Neuronal stem cell (in vitro differentiated cells): ENCODE data around the gene PGLYRP4.
A peak's percentile ranks its signal among the peaks of the same experiment; 100 is the strongest.

Experiments
- DNase-seq: peaks from one replicate; pipeline ENCODE4 v3.0.0-alpha.2; 2013; ENCODE audit warnings: low spot score
- H2AFZ ChIP-seq: one replicate; pipeline ENCODE4 v1.6.1; 2013; ENCODE audit warnings: mild to moderate bottlenecking, low read length, inconsistent platforms
- H2AK5ac ChIP-seq: 2 replicates; pipeline ENCODE4 v1.6.1; 2013; ENCODE audit warnings: low read depth, mild to moderate bottlenecking, inconsistent platforms, low read length, moderate library complexity, mixed read lengths
- H2BK120ac ChIP-seq: 2 replicates; pipeline ENCODE4 v1.6.1; 2013; ENCODE audit warnings: low read depth, mild to moderate bottlenecking, inconsistent platforms, low read length, moderate library complexity, mixed read lengths
- H2BK12ac ChIP-seq: one replicate; pipeline ENCODE4 v1.6.1; 2013; ENCODE audit warnings: low read length, inconsistent platforms
- H2BK15ac ChIP-seq: 2 replicates; pipeline ENCODE4 v1.6.1; 2013; ENCODE audit warnings: mild to moderate bottlenecking, low read length, inconsistent platforms, mixed read lengths
- H2BK5ac ChIP-seq: one replicate; pipeline ENCODE4 v1.6.1; 2013; ENCODE audit warnings: inconsistent platforms, mild to moderate bottlenecking, low read length, moderate library complexity
- H3K14ac ChIP-seq: one replicate; pipeline ENCODE4 v1.6.1; 2013; ENCODE audit warnings: low read length, inconsistent platforms
- H3K18ac ChIP-seq: 2 replicates; pipeline ENCODE4 v1.6.1; 2013; ENCODE audit warnings: low read length, inconsistent platforms
- H3K23ac ChIP-seq: 2 replicates; pipeline ENCODE4 v1.6.1; 2013; ENCODE audit warnings: low read depth, mild to moderate bottlenecking, mixed read lengths, low read length, inconsistent platforms; ENCODE audit not compliant: poor library complexity
- H3K27ac ChIP-seq: replicated peaks from 3 replicates; pipeline ENCODE4 v1.5.1; 2013; ENCODE audit warnings: low read length, inconsistent platforms
- H3K27me3 ChIP-seq, 3 experiments: 2 replicates each; pipeline ENCODE4 v1.6.1; 2013; ENCODE audit warnings: low read length in 3 of 3, mild to moderate bottlenecking in 2 of 3, inconsistent platforms in 1 of 3, low read depth in 1 of 3, mixed read lengths in 1 of 3, moderate library complexity in 1 of 3; ENCODE audit not compliant: control insufficient read depth in 3 of 3, insufficient read depth in 3 of 3
- H3K36me3 ChIP-seq, 2 donors: replicated peaks in 1 of 2; 2 replicates each; pipeline ENCODE4 v1.6.1; 2013; ENCODE audit warnings: low read length in 2 of 2; ENCODE audit not compliant: control insufficient read depth in 2 of 2, insufficient read depth in 2 of 2
- H3K4ac ChIP-seq: 2 replicates; pipeline ENCODE4 v1.6.1; 2013; ENCODE audit warnings: inconsistent platforms, mild to moderate bottlenecking, low read length, moderate library complexity
- H3K4me1 ChIP-seq, 2 donors: 1 replicate in 1 of 2; 2 replicates in 1 of 2; pipeline ENCODE4 v1.6.1; 2013; ENCODE audit warnings: low read length in 2 of 2, low read depth in 1 of 2; ENCODE audit not compliant: control insufficient read depth in 2 of 2, insufficient read depth in 1 of 2
- H3K4me2 ChIP-seq: one replicate; pipeline ENCODE4 v1.6.1; 2013; ENCODE audit warnings: mild to moderate bottlenecking, low read length, inconsistent platforms; ENCODE audit not compliant: insufficient read depth, poor library complexity, severe bottlenecking
- H3K4me3 ChIP-seq, 2 donors: 2 replicates each; pipeline ENCODE4 v1.5.1; 2013; ENCODE audit warnings: low read length in 2 of 2, mild to moderate bottlenecking in 2 of 2, inconsistent platforms in 1 of 2, moderate library complexity in 1 of 2
- H3K79me1 ChIP-seq: one replicate; pipeline ENCODE4 v1.6.1; 2013; ENCODE audit warnings: low read depth, mild to moderate bottlenecking, inconsistent platforms, low read length, moderate library complexity
- H3K9ac ChIP-seq: one replicate; pipeline ENCODE4 v1.6.1; 2013; ENCODE audit warnings: mild to moderate bottlenecking, low read depth, low read length, inconsistent platforms; ENCODE audit not compliant: poor library complexity
- H3K9me3 ChIP-seq, 2 donors: replicated peaks in 1 of 2; 2 replicates each; pipeline versions ENCODE3 to v1.6.1; 2013; ENCODE audit warnings: low read length in 2 of 2, mild to moderate bottlenecking in 2 of 2, inconsistent platforms in 1 of 2, low read depth in 1 of 2, mixed read lengths in 1 of 2, moderate library complexity in 1 of 2; ENCODE audit not compliant: control insufficient read depth in 2 of 2, insufficient read depth in 1 of 2
- H4K8ac ChIP-seq: one replicate; pipeline ENCODE4 v1.6.1; 2013; ENCODE audit warnings: low read depth, mild to moderate bottlenecking, inconsistent platforms, low read length, moderate library complexity
- H4K91ac ChIP-seq: one replicate; pipeline ENCODE4 v1.6.1; 2013; ENCODE audit warnings: low read length, low read depth, mild to moderate bottlenecking, inconsistent platforms; ENCODE audit not compliant: poor library complexity
- WGBS, 2 donors: extraction: QIAGEN DNeasy Blood & Tissue Kit; methylation state at CpG; one replicate each; pipeline ENCODE4 v1.1.7; 2013; ENCODE audit warnings: missing lambda C conversion rate in 2 of 2, mixed read lengths in 1 of 2; ENCODE audit not compliant: insufficient read length in 2 of 2, insufficient replicate concordance in 1 of 2; ENCODE audit errors: extremely low coverage in 2 of 2; 5-methylcytosine and 5-hydroxymethylcytosine counted together

Gene PGLYRP4

DNA sequence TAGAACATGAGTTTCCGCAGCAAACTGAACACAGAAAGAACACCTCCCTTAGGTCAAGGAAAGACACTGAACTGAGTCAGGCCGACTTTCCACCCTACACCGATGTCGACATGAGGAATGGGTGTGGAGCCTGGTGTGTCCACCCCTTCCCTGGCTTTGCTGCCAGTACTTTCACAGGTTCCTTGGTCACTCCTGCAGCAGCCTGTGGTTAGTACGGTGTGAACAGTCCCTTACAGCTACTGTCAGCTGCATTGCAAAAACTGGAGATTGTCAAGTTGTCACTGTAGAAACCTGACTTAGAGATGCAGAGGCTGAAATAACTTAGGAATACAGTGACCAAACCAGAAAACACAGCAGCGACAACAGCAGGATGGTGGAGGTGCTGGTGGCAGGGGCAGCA lies 43.0 kb downstream of the PGLYRP4 start:
- H4K91ac ChIP-seq, result no peak overlapping the region

DNA sequence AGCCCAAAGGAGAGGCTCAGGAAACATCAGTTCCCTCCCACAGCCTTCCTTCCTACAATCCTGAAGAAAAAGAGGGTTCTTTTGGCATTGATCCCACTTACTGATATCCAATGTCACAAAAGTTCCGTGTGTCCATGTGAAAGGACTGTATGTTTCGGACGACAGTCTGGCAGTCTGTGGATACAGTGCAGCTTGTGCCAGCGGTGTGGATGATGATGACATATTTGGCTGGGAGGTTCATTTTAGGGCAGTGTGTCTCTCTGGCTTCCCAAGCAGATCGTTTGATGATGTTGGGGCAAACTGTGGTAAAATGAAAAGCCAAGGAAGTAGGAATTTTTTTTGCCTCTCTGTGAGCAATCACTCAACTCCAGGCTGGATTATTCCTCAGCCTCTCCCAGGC lies 46.3 kb downstream of the PGLYRP4 start:
- H3K4me2 ChIP-seq, result no peak overlapping the region
- no peak overlapping the region for H3K14ac ChIP-seq
- H2BK12ac ChIP-seq, result no peak overlapping the region
- no peak overlapping the region for H2AK5ac ChIP-seq
- no peak overlapping the region for H3K4ac ChIP-seq
- no peak overlapping the region for H4K91ac ChIP-seq
- peaks cover 0 to 14% (median 0%) of the 10 kb centered on the region in 3 experiments for H3K27me3 ChIP-seq
- no peak overlapping the region for H4K8ac ChIP-seq
- H2BK5ac ChIP-seq, result no peak overlapping the region
- H3K9ac ChIP-seq, result no peak overlapping the region
- H3K4me1 ChIP-seq, result no peaks in the 10 kb centered on the region
- H2BK15ac ChIP-seq, result no peak overlapping the region
- no peaks in the 10 kb centered on the region for H3K79me1 ChIP-seq
- no peak overlapping the region for H3K18ac ChIP-seq
- no peaks in the 10 kb centered on the region for H3K36me3 ChIP-seq
- no peak overlapping the region for H2AFZ ChIP-seq
- H3K9me3 ChIP-seq, result no peaks in the 10 kb centered on the region
- no peak overlapping the region for H3K27ac ChIP-seq
- H3K4me3 ChIP-seq, result no peak overlapping the region
- no CpG with 5 or more reads among the region's 5 CpGs for WGBS, 2 donors
- DNase-seq, result no peak
- H2BK120ac ChIP-seq, result no peak overlapping the region
- H3K23ac ChIP-seq, result no peak overlapping the region

More for the DNA sequence above, 43.0 kb downstream of the PGLYRP4 start:
- Histone ChIP-seq H3K4ac (no peak overlapping the region), H3K4me1 (no peaks in the 10 kb centered on the region), H3K23ac (no peak overlapping the region), H3K9ac (no peak overlapping the region), H2BK5ac (no peak overlapping the region), H3K9me3 (no peaks in the 10 kb centered on the region), H3K79me1 (no peaks in the 10 kb centered on the region), H2AFZ (no peak overlapping the region), H3K14ac (peak overlapping the region; percentile 32), H2BK120ac (no peak overlapping the region), H3K18ac (no peak overlapping the region), H2AK5ac (no peak overlapping the region), H3K4me2 (no peak overlapping the region), H4K8ac (no peak overlapping the region), H2BK15ac (no peak overlapping the region), H3K4me3 (no peak overlapping the region), H3K27me3 (peaks cover 0 to 14% (median 0%) of the 10 kb centered on the region in 3 experiments), H3K36me3 (no peaks in the 10 kb centered on the region), H3K27ac (no peak overlapping the region), H2BK12ac (no peak overlapping the region)
- no peak for DNase-seq
- no CpG with 5 or more reads among the region's 6 CpGs for WGBS, 2 donors

DNA sequence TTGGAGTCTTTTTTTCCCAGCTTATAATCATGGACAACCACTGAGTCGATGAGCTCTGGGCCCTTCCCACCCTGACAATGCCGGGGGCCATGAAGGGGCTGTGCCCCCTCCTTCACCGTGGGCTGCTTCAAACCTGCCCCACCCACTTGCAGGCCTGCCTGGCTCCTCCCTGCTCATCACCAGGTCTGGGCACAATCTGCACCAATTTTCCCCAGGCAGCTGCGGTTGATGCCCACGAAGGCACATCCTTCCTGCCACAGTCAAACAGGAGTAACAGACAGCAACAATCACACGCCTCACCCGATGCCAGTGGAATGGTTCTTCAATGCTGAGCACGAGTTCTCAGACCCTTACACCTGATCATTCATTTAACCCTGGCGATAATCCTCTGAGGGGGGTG lies 54.8 kb downstream of the PGLYRP4 start:
- no peak overlapping the region for H2AFZ ChIP-seq
- no peak overlapping the region for H3K4me2 ChIP-seq
- H3K9ac ChIP-seq, result no peak overlapping the region
- peak overlapping the region in 1 of 2 donors; percentile 19 for H3K4me3 ChIP-seq
- H3K4me1 ChIP-seq, result peaks cover 0 to 7% of the 10 kb centered on the region in 2 donors
- no peak overlapping the region for H2BK12ac ChIP-seq
- no peaks in the 10 kb centered on the region for H3K79me1 ChIP-seq
- H2BK5ac ChIP-seq, result no peak overlapping the region
- no peak overlapping the region for H3K27ac ChIP-seq
- no peaks in the 10 kb centered on the region for H3K36me3 ChIP-seq
- no peak overlapping the region for H3K23ac ChIP-seq
- H2BK15ac ChIP-seq, result no peak overlapping the region
- H3K18ac ChIP-seq, result peak overlapping the region; percentile 8
- H3K27me3 ChIP-seq, result peaks cover 0 to 22% (median 0%) of the 10 kb centered on the region in 3 experiments
- H3K4ac ChIP-seq, result no peak overlapping the region
- no peak overlapping the region for H2BK120ac ChIP-seq
- WGBS, 2 donors, result no CpG with 5 or more reads among the region's 9 CpGs
- H3K14ac ChIP-seq, result no peak overlapping the region
- H3K9me3 ChIP-seq, result no peaks in the 10 kb centered on the region
- no peak overlapping the region for H4K8ac ChIP-seq
- DNase-seq, result no peak
- no peak overlapping the region for H4K91ac ChIP-seq
- no peak overlapping the region for H2AK5ac ChIP-seq

DNA sequence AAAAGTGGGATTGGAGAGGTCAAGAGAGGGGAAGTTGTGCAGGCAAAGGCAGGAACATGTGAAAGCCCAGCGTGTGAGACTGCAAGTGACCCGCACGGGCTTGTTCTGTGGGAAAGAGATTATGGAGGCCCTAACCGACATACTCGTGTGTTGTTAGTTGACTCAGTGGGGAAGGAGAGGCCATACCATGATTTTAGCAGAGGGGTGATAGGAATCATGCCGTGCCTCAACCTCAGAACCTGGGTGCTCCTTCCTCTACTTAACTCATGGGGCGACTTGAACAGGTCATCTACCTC lies 55.2 kb downstream of the PGLYRP4 start:
- Histone ChIP-seq H4K91ac (no peak overlapping the region), H2BK5ac (no peak overlapping the region), H2BK15ac (no peak overlapping the region), H3K36me3 (no peaks in the 10 kb centered on the region), H2AFZ (no peak overlapping the region), H3K4ac (no peak overlapping the region), H3K4me2 (no peak overlapping the region), H2AK5ac (no peak overlapping the region), H3K18ac (no peak overlapping the region), H4K8ac (no peak overlapping the region), H3K9ac (no peak overlapping the region), H3K27me3 (peaks cover 0 to 22% (median 0%) of the 10 kb centered on the region in 3 experiments), H3K27ac (no peak overlapping the region), H3K4me3 (no peak overlapping the region), H3K14ac (no peak overlapping the region), H3K23ac (no peak overlapping the region), H2BK12ac (no peak overlapping the region), H2BK120ac (no peak overlapping the region), H3K4me1 (peaks cover 0 to 7% of the 10 kb centered on the region in 2 donors), H3K9me3 (no peaks in the 10 kb centered on the region), H3K79me1 (no peaks in the 10 kb centered on the region)
- DNase-seq, result no peak
- WGBS, 2 donors, result no CpG with 5 or more reads among the region's 7 CpGs
